Suppressor macrophage treated with lipopolysaccharide for 1 hour (primary cell): ENCODE data around the gene CDC42BPG.

ENCODE experiments used
- DNase-seq, 3 donors: peaks; one replicate each; pipeline ENCODE4 v3.0.0-alpha.2; 2020 to 2022

The CDC42BPG gene

DNA sequence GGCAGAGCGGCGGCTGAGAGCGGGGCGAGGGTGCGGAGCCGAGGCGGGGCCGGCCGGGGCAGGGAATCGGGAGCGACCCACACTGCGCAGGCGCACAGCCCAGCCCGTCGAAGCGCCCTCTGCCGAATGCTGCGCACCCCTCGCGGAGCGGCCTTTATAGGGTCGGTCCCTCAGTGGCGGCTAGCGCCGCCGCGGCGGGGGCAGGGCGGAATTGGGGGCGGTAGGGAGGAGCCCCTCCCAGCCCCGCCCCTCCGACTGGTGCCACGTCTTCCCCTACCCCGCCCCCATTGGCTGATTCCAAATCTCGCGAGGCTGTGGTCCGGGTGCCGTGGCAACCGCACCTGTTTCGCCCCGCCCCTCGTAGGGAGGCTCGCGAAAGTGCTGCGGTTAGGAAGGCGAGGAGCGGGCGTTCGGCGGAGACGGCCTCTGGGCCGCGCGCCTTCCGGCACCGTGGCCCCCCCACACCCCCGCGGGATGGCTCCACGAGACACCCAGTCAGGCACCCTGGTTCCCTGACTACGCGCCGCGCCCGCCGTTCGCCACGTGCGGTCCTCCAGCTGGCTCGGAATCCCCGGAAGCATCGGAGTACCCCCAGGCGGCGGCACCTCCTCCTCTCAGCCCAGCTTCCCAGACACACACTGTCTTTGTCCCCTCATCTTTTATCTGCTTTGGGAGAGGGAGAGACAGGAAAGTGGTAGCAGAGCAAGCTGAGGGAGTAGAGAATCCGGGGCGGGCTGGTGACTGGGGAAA lies 34.2 kb upstream of the CDC42BPG start, which contains the start of gene EHD1:
TSS of gene EHD1 (minus strand) at position 128 of the 750 bp plus-strand sequence. CDS start 157 bp downstream, outside the sequence.
- DNase-seq, result peak; percentile 99 to 100 (median 100)

DNA sequence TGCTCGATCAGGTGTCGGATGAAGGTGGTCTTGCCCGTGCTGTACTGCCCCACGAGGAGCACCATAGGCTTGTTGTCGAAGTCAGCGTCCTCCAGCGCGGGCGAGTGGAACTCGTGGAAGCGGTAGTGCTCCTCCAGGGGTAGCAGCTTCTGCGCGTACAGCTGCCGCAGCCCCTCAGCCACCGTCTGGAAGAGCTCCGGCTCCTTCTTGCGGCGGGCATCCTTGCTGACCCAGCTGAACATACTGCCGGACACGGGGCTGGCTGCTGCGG lies 33.7 kb upstream of the CDC42BPG start:
- DNase-seq, result no peak

DNA sequence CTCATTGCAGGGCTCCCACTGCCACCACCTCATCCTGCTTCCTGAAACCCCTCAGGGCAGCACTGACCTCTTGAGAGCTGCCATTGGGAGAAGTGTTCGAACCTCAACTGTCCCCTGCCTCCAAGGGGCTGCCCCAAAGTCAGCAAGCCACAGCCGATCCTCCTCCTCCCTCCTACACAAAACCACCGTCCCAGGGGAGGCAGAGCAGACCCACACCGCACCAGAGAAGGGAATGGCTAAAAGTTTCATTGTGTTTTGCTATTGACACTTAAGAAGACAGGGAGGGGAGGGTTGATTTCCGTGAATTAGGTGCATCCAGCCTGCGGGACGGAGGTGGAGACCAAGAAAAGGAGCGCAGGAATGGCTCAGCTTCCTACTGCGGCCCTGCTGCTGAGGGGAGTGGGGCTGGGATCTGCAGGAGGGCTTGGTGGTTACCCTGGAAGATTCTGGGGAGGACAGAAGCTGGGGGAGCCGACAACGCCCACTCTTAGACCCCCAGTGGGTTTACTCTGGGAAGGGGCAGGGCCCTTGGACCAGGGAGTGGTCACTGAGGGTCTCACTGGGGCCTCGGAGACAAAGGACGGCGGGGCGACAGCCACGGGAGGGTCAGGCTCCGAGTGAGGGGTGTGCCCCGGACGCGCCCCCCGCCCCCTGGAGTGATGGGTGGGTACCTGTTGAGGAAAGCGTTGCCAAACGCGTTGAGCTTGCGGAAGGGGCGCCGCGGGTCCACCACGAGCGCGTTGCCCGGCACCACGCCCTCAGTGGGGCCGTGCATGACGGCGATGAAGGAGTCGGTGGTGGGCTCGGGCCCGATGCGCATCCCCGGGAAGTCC lies 33.2 kb upstream of the CDC42BPG start:
- DNase-seq, result peak; percentile 67 to 75 (median 74)

DNA sequence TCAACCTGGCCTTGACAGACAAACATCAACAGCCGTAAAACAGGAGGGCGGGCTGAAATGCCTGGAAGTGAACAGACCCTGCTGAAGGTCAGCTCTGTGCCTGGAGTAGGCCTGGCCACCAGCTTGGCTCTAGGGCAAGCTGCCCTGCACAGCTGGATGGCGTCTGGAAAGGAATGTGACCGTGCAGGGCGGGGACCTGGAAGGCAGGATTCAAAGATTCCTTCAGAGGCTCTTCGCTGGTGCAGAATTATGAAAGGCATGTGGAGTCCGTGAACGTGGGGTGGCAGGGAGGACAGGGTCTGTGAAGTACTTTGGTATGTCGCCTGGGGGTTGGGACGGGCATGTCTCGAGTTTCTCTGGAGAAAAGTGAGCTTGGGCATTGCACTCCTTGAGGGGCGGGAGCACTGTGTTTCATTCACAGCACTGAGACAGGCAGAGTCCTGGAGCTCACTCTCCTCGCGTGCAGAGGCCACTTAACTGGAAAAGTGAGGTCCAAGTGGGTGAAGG lies 32.4 kb upstream of the CDC42BPG start:
- no peak for DNase-seq

DNA sequence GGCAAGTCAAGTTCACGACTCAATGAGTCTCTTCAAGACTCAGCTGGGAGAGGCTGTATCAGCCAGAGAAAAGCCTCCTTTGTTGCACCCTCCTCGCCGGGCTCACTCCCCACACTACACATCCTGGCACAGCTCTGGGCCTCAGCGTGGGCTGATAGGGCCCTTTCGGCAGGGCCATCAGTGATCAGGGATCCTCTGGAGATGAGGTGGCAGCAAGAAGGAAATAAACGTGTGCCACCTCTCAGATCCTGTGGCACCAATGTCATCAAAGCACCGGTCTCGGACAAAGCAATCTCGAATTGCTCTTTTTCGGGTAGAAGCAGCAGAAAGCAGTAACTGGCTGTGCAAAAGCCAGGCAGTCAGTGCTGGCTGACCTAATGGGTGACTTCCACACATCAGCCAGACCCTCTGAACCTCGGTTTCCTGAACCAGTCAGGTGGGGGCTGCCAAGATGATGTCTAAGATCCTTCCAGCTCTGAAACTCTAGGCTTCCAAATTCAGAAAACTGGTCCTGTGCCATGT lies 31.8 kb upstream of the CDC42BPG start:
- no peak for DNase-seq

DNA sequence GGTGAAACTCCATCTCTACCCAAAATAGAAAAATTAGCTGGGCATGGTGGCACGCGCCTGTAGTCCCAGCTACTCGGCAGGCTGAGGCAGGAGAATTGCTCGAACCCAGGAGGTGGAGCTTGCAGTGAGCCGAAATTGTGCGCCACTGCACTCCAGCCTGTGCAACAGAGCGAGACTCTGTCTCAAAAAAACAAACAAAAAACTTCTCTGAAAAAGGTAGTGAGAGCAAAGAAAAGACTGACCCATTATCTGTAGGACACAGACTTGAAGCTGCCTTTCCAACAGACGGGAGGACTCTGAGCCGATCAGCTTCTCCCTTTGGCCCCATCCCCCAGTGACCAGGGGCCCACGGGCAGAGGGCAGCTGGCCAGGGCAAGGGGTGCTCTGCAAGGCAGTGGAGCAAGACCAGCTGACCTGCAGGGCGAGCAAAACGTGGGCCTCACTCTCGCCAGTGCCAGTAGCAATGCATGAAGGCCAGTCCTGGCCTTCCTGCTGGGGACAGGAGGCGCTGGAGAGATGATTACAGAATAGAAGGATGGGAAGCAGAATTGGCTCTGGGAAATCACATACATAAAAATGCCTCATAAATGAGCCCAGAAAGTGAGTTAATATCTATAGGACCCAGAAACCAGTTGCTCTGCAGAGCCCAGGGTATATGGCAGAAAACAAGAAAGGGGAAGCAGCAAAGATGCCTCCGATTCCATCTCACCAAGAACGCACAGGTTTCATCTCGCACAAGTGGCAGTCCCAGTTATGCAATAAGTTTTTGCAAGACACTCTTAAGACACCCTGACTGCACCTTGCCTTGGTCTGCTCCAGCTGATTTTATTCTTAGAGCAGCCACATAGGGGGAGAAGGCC lies 31.1 kb upstream of the CDC42BPG start:
- DNase-seq, result no peak

DNA sequence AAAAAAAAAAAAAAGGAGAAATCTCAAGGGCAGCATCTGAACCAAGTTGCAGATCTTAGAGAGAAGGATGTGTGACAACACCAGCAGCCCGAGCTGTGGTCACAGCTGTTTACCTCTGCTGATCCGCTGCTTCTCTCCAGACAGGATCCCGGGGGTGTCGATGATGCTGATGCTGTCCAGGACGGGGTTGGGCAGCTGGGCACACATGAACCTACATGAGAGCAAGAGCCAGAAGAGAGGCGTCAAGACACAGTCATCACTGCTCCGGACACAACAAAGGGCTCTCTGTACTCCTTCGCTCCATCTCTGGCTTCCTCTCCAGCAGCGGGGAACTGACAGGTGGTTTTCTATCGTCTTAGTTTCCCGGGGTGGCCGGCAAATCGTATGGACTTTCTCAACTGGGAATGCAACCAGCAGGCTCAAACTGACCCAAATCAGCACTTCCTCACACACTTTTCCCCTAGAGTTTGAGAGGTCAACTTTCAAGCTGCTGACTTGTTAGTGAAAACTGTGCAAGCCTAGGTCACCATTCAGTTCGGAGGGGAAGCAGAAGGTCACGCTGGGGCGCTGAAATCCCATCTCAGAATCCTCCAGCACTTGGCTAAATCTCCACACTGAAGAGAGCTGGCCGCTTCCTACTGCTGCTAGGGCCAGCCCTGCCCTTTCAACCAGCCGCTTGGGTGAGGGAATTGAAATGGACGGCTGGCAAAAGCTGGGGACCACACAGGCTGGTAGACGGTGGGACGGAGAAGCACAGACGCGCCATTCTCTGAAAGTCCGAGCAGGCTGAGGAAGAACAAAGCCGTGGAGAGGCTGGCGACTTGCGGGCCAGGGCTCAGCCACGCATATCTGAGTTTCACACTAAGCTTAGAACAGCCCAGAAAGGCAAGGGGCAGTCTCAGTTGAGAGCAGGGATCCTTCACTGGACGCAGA lies 30.1 kb upstream of the CDC42BPG start:
- peak in 2 of 3 donors; percentile 40 to 57 for DNase-seq

DNA sequence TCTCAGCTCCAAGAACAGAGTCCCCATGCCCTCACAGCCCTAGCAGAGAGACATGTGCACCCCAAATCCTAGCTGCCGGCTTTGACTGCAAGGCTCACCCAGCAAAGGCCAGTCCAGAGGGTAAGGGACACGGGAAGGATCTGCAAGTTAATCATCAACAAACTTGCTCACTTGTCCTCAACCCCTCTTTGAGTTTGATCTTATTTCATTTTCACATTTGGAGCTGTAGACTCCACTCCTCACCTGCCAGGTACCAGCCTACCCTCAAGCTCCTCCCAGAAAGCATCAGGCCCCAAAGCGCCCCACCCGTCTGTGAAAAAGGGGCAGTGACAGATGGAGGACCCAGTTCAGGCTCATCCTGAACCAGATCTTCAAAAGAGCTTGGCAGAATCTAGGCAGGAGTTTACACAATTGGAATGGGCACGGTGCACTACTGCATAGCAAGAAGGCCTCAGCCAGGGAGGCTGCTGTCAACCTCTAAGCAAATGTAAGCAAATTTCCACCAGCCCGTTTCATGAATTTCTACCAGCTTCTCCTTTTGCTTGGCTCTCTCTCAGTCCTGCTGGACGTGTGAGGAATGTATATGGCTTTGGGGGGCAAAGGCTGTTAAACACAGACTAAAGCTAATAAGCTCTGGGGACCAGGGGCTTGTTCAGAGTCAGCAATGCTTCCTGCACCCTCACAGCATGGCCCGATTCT lies 28.5 kb upstream of the CDC42BPG start:
- no peak for DNase-seq

DNA sequence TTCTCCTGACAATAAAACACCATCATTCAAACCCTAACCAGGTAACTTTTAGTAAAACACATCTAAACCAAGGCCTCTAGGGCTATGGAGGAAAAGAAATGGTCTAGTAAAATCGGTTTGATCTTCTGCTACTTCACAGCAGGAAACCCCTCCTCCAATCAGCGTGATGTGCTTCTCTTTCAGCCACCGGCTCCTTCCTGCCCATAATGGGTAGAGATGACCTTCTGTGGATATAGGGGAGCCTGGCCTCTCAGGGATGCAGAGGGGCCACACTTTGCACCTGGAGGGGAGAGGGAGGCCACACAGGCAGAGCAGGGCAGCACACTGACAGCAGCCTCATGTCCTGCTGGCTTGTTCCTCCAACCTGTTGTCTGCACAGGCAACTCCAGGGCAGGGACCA lies 27.0 kb upstream of the CDC42BPG start:
- DNase-seq, result no peak

DNA sequence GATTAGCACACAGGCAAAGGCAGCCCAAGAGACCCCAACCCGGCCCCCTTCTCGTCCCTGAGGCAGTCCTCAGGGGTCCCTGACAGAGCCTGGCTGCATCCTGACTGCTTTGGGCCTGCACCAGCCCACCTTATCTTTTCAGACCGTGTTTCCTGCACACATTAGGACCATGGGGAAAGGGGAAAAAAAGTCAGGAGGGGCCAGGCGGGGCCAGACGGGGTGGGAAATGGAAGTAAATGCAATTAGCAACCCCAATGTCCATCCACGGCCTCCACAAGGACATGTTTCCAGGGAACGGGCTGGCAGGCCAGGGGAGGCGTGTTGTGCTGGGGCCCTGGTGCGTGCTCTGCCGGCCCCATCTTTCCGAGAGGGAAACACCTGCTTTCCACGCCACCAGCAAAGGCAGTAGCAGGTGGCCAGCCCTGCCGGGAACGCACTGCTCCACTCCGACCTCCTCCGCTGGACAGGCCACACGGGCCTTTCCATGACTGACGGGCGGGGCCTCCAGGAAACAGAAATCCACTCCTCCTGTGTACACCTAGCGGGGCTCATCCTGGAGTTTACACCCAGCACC lies 26.5 kb upstream of the CDC42BPG start:
- no peak for DNase-seq

DNA sequence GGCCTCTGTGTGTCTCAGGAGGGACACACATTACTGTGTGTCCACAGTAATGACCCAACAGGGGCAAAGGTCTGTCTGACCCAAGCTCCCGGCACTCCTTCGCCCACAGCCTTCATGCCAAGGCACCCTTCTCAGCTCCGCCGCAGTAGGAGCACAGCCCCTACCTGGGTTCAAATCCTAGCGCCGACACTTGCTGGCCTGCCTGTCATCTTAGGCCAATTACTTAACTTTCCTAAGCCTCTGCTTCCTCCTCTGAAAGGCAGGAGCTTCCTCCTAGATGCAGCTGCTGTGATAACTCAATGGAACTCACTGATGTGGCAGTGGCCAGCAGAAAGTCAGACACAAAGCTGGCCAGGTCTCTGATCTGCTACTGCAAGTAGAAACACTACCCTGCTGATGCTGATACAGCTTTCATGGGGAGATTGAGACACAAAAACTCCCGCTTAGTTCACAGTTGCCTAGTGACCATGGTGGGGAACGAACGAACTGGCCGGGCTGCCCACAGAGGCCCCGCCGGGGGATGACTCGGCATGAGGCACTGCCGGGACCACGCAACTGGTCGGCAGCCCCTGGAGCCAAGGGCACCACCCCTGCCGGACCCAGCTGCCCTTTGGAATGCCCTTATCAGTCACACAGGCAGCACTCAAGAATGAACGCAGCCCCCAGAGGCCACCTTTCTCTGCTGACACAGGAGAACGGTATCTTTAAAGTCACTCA lies 25.9 kb upstream of the CDC42BPG start:
- DNase-seq, result peak; percentile 96 to 98 (median 97)

DNA sequence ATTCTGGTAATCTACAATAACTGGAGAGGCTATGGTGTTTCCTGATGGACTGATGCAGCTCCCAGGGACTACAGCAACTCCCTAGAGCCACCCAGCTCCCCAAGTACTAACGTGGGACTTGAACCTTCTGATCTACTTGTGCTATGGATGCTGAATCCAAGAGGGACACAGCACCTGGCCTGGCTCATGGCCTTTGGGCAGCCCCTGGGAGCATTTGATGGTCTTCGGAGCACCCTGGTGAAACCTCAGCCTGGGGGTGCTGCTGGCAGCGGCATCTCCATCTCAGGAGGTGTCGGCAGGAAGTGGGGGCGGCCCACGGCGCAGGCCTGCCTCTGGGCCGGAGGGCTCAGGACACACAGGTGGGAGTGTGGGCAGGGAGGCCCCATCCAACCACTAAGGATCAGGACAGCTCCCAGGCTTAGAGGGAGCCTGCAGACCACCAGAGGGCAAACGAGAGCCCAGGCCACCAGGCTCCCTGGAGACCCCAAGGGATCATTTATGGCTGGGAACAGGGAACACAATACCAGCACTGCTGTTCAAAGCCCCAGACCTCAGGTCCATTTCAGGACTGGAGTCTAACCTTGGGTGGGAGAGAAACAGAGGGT lies 25.2 kb upstream of the CDC42BPG start:
- no peak for DNase-seq

DNA sequence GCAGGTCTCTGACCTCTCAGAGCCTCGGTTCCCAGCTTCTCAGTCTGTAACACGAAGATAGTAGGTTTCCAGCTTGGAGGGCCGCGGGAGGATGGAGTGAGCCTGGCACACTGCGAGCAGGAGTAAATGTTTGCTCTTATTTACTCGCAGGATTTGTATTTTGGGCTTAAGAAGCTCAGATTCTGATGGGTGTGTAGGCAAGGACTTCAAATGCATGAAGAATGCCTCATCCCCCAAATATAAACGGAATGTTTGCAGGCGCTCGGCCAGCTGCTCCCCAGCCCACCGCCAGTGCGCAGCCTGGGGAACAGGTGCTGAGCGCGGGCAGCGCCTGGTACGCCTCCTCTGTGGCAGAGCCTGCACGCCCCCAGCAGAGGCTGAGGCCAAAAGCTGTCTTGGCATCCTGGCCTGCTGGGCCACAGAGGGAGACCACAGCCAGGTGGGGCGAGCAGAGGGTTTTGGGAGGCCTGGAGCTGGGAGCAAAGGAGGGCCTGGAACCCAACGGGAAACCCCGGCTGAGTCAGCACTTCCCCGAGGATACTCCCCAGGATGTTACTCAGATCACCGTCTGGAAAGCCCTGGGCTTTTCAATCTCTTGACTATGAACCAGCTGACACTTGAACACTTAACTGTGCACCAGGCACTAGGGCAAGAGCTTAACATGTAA lies 24.6 kb upstream of the CDC42BPG start:
- peak; percentile 95 to 98 (median 96) for DNase-seq

DNA sequence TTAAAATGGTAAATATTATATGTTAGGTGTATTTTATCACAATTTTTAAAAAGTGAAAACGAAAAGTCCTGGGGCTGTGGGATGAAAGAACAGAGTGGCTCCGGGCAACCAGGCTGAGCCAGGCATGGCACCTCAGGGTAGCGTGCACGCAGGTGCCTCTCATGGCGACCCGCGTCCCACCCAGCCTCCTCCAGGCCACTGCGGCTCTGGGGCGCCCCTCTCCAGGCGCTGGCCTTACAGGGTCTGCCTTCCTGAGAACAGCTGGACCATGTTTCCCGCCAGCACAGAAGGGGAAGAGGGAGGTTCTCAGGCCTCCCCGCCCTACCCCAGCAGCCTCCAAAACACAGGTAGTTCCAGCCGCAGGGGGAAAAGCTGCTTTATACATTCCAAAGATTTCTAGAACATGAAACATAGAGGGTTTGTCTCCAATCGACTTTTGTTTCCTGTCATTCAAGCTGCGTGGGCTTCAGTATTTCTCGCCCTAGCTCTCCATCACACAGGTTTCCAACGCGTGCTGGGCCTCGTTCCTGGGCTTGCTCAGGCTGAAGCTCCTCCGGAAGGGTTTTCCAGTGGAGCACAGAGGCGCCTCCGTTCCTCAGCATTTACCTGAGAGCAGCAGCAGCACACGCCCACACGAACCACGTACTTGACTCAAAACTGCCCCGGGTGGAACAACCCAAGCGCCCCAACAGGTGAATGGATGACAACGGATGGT lies 23.5 kb upstream of the CDC42BPG start:
- no peak for DNase-seq

DNA sequence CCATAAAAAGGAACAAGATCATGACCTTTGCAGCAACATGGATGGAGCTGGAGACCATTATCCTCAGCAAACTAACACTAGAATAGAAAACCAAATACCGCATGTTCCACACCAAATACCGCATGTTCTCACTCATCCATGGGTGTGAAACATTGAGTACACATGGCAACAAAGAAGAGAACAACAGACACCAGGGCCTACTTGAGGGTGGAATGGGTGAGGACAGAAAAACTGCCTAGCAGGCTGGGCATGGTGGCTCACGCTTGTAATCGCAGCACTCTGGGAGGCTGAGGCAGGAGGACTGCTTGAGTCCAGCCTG lies 21.7 kb upstream of the CDC42BPG start:
- DNase-seq, result peak in 1 of 3 donors; percentile 18

DNA sequence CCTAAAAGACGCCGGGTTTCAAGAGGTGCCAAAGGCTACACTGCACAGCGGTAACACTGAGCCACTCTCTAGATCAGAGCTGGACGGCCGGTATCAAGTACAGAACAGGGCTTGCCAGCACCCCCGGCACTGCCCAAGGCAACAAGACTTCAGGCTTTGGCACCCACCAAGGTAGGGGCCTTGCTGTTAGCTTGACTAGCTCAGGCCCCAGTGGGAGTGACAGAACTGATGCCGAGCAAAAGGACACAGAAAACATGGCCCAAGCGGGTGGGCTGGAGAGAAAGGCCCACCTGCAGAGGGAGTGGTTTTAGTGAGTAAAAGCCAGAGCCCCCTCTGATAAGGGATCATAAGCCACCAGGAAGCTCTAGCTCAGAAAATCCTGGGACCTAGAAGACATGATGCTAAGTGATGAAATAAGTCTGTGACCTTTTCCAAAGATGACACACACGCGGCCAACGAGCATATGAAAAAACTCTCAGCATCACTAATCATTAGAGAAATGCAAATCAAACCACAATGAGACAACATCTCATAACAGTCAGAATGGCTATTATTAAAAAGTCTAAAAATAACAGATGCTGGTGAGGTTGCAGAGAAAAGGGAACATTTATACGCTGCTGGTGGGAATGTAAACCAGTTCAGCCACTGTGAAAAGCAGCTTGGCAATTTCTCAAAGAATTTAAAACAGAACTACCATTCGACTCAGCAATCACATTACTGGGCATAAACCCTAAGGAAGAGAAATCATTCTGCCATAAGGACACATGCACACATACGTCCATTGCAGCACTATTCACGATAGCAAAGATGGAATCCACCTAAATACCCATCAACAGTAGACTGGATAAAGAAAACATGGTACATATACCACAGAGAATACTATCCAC lies 21.1 kb upstream of the CDC42BPG start:
- DNase-seq, result peak; percentile 82 to 96 (median 92)
